Heart right ventricle (tissue), 16 donors: ENCODE data around the gene TBC1D8. TPM values are rescaled to one million over a fixed set of nuclear protein-coding genes. Genes with fewer than 3 reads are reported as not detected.

Source experiments
- ATAC-seq, 8 donors: fragments of 200-7000 bp; cut with Tn5 transposase; one replicate each; pipeline ENCODE4 v1.9.1; 2020; ENCODE audit warnings: mild to moderate bottlenecking in 8 of 8, moderate library complexity in 8 of 8, moderate number of reproducible peaks in 1 of 8
- DNase-seq, 2 donors: peaks; one replicate each; pipeline ENCODE4 v3.0.0-alpha.2; 2020
- H3K27ac ChIP-seq, 10 donors: fragments of 200-600 bp; sonication (generic) in 2 of 10; one replicate each; pipeline versions ENCODE4 v1.5.0 to v1.8.0; 2020 to 2022; ENCODE audit warnings: mild to moderate bottlenecking in 3 of 10
- H3K27me3 ChIP-seq, 7 donors: fragments of 200-600 bp; one replicate each; pipeline ENCODE4 v1.8.0; 2021 to 2022; ENCODE audit warnings: mild to moderate bottlenecking in 2 of 7
- H3K36me3 ChIP-seq, 9 donors: fragments of 200-600 bp; sonication (generic) in 1 of 9; one replicate each; pipeline versions ENCODE4 v1.5.0 to v1.8.0; 2020 to 2022; ENCODE audit warnings: mild to moderate bottlenecking in 2 of 9
- H3K4me1 ChIP-seq, 9 donors: fragments of 200-600 bp; sonication (generic) in 1 of 9; one replicate each; pipeline versions ENCODE4 v1.5.0 to v1.8.0; 2020 to 2022; ENCODE audit warnings: mild to moderate bottlenecking in 4 of 9
- H3K4me3 ChIP-seq, 10 donors: fragments of 200-600 bp; sonication (generic) in 2 of 10; one replicate each; pipeline versions ENCODE4 v1.5.0 to v1.8.0; 2020 to 2022; ENCODE audit warnings: mild to moderate bottlenecking in 7 of 10, moderate library complexity in 2 of 10
- H3K9me3 ChIP-seq, 11 donors: fragments of 200-600 bp in 10 of 11; sonication (generic) in 2 of 11; one replicate each; pipeline versions ENCODE4 v1.5.0 to v1.8.0; 2013 to 2022; ENCODE audit warnings: mild to moderate bottlenecking in 2 of 11, control low read depth in 1 of 11, moderate library complexity in 1 of 11
- CTCF ChIP-seq, 9 donors: fragments of 200-600 bp; sonication (generic) in 2 of 9; IDR thresholded peaks; one replicate each; pipeline versions ENCODE4 v1.5.0 to v1.8.0; 2021 to 2022; ENCODE audit warnings: antibody characterized with exemption in 9 of 9, mild to moderate bottlenecking in 5 of 9, moderate library complexity in 1 of 9
- WGBS, 2 donors: extraction: QIAGEN DNeasy Blood & Tissue Kit; methylation state at CpG; one replicate each; pipeline ENCODE4 v1.1.7; 2013; ENCODE audit warnings: inconsistent platforms in 1 of 2; 5-methylcytosine and 5-hydroxymethylcytosine counted together
- intact Hi-C, 10 donors: fragments of 100-400 bp; cut with DNase I; formaldehyde crosslinking; loops; one replicate each; pipeline versions ENCODE4 v1.11.1 to v1.14.2; 2022
- polyA plus RNA-seq, 2 donors: library from polyadenylated mRNA; stranded (reverse); fragments of 200-250 nt; gene quantifications; one replicate each; pipeline ENCODE4 v1.2.3, GENCODE V29; 2013
- total RNA-seq, 10 donors: library from RNA; stranded (reverse); fragmentation: NEBNext Ultra II Directional in 3 of 10; extraction: Animal tissue kit (Norgen Biotek cat#: 25700) in 3 of 10; gene quantifications; one replicate each; pipeline versions ENCODE4 v1.2.1 to v1.2.4, GENCODE V29; 2021 to 2023
- donor health status: Arrhythmogenic right ventricular cardiomyopathy.
- donor health status: ischemic (EF 13 %, LVEDD 7.1; RV severe dilation, severe dysfunction).
- donor health status: healthy with polysubstance abuse.
- donor health status: DM: no; HTN: yes; CAD: no.
- donor health status: DM: no; HTN: no; CAD: no.
- donor health status: ischemic (EF 25% LVEDD 6.9; RV normal size, moderate dysfunction).
- donor health status: ischemic (EF 25% LVEDD 5.7; RV mildly dilated, moderate dysfunction).
- donor health status: healthy.
- donor health status: DM: yes; HTN: yes; CAD: no.
- donor health status: Ischemic cardiomyopathy.
- donor health status: ischemic (EF 35%, LVEDD 5.7; RV mildly dilated, moderate dysfunction).
- donor health status: nonischemic (EF 11% LVEDD 7.7; RV severe dilation, severe dysfunction).
- donor health status: DM: yes; HTN: yes; CAD: no.
- donor health status: PGD.
- donor health status: ischemic (EF 29% LVEDD 5.4; RV normal size, mild dysfunction).
- donor health status: nonischemic (EF 23%, LVEDD 6.1; RV moderate dilation, normal function).

The TBC1D8 gene
- total and polyA plus RNA-seq, 12 donors, result 24.0 to 69.5 (median 55.5) TPM

- WGBS, 2 donors, result 2 to 3% methylated on average over 59 of the region's 59 CpGs
- intact Hi-C loops, result loop anchor here in 1 of 10 donors (2.0 kb wide), 1 partner anchor 151 kb away; no protein-coding TSS in a partner anchor
- H3K9me3 ChIP-seq, result no peaks in the 10 kb centered on the region
- no peaks in the 10 kb centered on the region for H3K27me3 ChIP-seq
- DNase-seq (peak; percentile 96 to 98), ATAC-seq (peak; percentile 95 to 99 (median 98))
- H3K36me3 ChIP-seq, result peaks cover 0 to 40% (median 38%) of the 10 kb centered on the region in 9 donors
- no peak for TF ChIP-seq CTCF (IDR thresholded peaks at IDR 0.05)
- peaks cover 4 to 41% (median 25%) of the 10 kb centered on the region in 9 donors for H3K4me1 ChIP-seq
- peak within 1 kb of the TSS; percentile 37 to 93 (median 84) for H3K27ac ChIP-seq
- H3K4me3 ChIP-seq, result peak within 1 kb of the TSS; percentile 68 to 94 (median 82)
These were observed 149.3 kb downstream of the TBC1D8 start, which contains the start of gene RPL31 for GRCh38 chr2:101001691-101002561. RPL31 (plus strand) TSS chr2:101002289; CDS start chr2:101002702, 413 bp downstream.

GRCh38 chr2:100999995-101000394 lies 151.2 kb downstream of the TBC1D8 start:
- WGBS, 2 donors, result 93 to 99% methylated on average over 2 of the region's 2 CpGs
- TF ChIP-seq CTCF (IDR thresholded peaks at IDR 0.05), result no peak
- ATAC-seq (no peak), DNase-seq (no peak)
- Histone ChIP-seq H3K36me3 (peaks cover 0 to 39% (median 20%) of the 10 kb centered on the region in 9 donors), H3K9me3 (no peaks in the 10 kb centered on the region), H3K4me3 (no peak overlapping the region), H3K4me1 (peaks cover 4 to 29% (median 25%) of the 10 kb centered on the region in 9 donors), H3K27ac (no peak overlapping the region), H3K27me3 (no peaks in the 10 kb centered on the region)
- intact Hi-C loops, result no loop called here

GRCh38 chr2:100998235-100998573 lies 153.0 kb downstream of the TBC1D8 start:
- Histone ChIP-seq H3K36me3 (peaks cover 0 to 39% (median 2%) of the 10 kb centered on the region in 9 donors), H3K4me3 (no peak overlapping the region), H3K27ac (no peak overlapping the region), H3K4me1 (peaks cover 0 to 17% (median 10%) of the 10 kb centered on the region in 9 donors), H3K27me3 (no peaks in the 10 kb centered on the region), H3K9me3 (no peaks in the 10 kb centered on the region)
- 89% methylated on average over 6 of the region's 6 CpGs for WGBS, 2 donors
- intact Hi-C loops, result no loop called here
- TF ChIP-seq CTCF (IDR thresholded peaks at IDR 0.05), result no peak
- ATAC-seq (no peak), DNase-seq (no peak)

GRCh38 chr2:100997509-100998234 lies 153.5 kb downstream of the TBC1D8 start:
- no peaks in the 10 kb centered on the region for H3K27me3 ChIP-seq
- intact Hi-C loops, result no loop called here
- ATAC-seq (no peak), DNase-seq (no peak)
- no peak overlapping the region for H3K27ac ChIP-seq
- no peak overlapping the region for H3K4me3 ChIP-seq
- peaks cover 0 to 12% (median 5%) of the 10 kb centered on the region in 9 donors for H3K4me1 ChIP-seq
- peaks cover 0 to 44% (median 0%) of the 10 kb centered on the region in 9 donors for H3K36me3 ChIP-seq
- TF ChIP-seq CTCF (IDR thresholded peaks at IDR 0.05), result no peak
- 94 to 95% methylated on average over 5 of the region's 5 CpGs for WGBS, 2 donors
- H3K9me3 ChIP-seq, result no peaks in the 10 kb centered on the region
